Caki2 (cell line): ENCODE measurements around the gene CPNE4. TPM values are rescaled to one million over a fixed set of nuclear protein-coding genes. Genes with fewer than 3 reads are reported as not detected.
A peak's percentile ranks its signal among the peaks of the same experiment; 100 is the strongest.

Experiments used
- DNase-seq: peaks from one replicate; pipeline ENCODE4 v3.0.0-alpha.2; 2015; ENCODE audit warnings: low read depth
- in situ Hi-C: cut with HindIII; loops from 2 replicates; pipeline ENCODE4 v1.10.0; 2016; ENCODE audit warnings: low sequenced_read_pairs, low pct_unique_long_range_greater_than_20kb, mixed read lengths
- total RNA-seq: library from RNA; depleted of rRNA; stranded (reverse); fragments of >200 nt; shearing (Covaris generic); gene quantifications from 2 replicates; pipeline ENCODE4 v1.2.3, GENCODE V29; 2014; ENCODE audit warnings: low replicate concordance

Gene CPNE4
- total RNA-seq, 1 experiment from 2014 or later, result 0.27 TPM

GRCh38 chr3:131704098-131704497 lies 330.7 kb downstream of the CPNE4 start:
- in situ Hi-C loops, result no loop called here
- no peak for DNase-seq

GRCh38 chr3:131702146-131702545 lies 332.7 kb downstream of the CPNE4 start:
- in situ Hi-C loops, result no loop called here
- peak; percentile 8 for DNase-seq

GRCh38 chr3:131701153-131701770 lies 333.6 kb downstream of the CPNE4 start:
- DNase-seq, result no peak
- in situ Hi-C loops, result no loop called here

DNA sequence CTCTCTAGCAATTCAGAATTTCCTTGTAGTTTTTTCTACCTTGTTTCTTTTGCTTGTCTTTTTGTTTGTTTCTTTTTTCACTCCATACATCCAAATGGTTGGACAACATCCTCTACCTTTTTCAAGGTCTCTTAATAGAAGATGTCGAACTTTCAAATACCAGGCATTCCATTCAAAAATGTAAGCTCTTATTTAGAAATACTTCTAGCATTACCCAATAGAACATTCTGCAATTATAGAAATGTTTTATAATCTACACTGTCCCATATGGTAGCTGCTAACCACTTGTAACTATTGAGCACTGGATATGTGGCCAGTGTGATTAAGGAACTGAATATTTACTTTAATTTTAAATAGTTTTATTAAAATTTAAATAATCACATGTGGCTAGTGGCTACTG lies 335.8 kb downstream of the CPNE4 start:
- in situ Hi-C loops, result no loop called here
- no peak for DNase-seq

- DNase-seq, result no peak
- in situ Hi-C loops, result no loop called here
Measured at GRCh38 chr3:131694376-131694775, 340.4 kb downstream of the CPNE4 start.

GRCh38 chr3:131692356-131692755 lies 342.5 kb downstream of the CPNE4 start:
- no peak for DNase-seq
- in situ Hi-C loops, result no loop called here

DNA sequence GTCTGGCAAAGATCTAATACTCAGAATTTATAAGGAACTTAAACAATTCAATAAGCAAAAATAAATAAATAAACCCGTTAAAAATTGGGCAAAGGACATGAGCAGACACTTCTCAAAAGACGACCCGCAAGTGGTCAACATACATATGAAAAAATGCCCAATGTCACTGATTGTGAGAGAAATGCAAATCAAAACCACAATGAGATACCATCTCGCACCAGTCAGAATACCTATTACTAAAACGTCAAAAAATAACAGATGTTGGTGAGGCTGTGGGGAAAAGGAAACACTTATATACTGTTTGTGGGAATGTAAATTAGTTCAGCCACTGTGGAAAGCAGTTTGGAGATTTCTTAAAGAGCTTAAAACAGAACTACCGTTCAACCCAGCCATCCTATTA lies 344.0 kb downstream of the CPNE4 start:
- in situ Hi-C loops, result no loop called here
- DNase-seq, result no peak

DNA sequence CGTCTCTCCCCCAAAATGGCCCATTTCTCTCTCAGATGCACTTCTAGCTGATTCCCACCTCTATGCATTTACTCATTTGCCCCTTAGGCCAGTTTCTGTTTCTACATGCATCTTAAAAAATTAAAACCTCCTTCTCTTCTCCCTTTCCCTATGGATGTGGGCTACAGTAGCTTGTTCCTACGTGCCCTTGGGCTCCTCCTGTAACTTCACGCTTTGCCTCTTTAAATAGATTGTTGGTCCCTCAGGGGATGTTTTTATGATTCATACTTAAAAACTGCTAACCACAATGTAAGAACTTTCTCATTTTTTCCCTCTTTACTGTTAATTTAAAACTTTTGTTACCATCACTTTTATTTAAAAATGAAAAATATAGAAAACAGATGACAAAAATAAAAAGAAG lies 346.4 kb downstream of the CPNE4 start:
- in situ Hi-C loops, result no loop called here
- DNase-seq, result no peak

GRCh38 chr3:131669600-131669999 lies 365.2 kb downstream of the CPNE4 start:
- in situ Hi-C loops, result no loop called here
- DNase-seq, result no peak

DNA sequence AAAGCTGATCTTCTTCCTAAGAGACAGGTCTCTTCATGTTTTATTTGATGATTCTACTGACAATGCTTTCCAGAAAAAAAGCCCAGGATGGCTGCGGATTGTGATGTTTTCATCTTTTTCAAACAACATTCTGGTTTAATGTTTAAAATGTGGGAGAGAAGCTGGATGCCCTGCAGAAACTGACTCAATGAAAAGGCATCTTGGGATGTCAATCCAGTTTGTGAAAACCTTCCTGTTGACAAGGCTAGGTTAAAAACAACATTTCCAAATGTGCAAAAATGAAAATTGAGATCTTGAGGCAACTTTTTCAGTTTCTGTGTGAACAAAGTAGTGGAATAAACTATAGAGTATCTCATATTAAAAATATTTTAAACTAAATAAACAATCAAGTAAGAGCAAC lies 376.0 kb downstream of the CPNE4 start:
- no peak for DNase-seq
- in situ Hi-C loops, result no loop called here

GRCh38 chr3:131658115-131658514 lies 376.7 kb downstream of the CPNE4 start:
- in situ Hi-C loops, result no loop called here
- DNase-seq, result no peak

GRCh38 chr3:131655070-131655690 lies 379.6 kb downstream of the CPNE4 start:
- no peak for DNase-seq
- in situ Hi-C loops, result no loop called here

- DNase-seq, result no peak
- in situ Hi-C loops, result no loop called here
Measured at GRCh38 chr3:131645638-131646037, 389.2 kb downstream of the CPNE4 start.

DNA sequence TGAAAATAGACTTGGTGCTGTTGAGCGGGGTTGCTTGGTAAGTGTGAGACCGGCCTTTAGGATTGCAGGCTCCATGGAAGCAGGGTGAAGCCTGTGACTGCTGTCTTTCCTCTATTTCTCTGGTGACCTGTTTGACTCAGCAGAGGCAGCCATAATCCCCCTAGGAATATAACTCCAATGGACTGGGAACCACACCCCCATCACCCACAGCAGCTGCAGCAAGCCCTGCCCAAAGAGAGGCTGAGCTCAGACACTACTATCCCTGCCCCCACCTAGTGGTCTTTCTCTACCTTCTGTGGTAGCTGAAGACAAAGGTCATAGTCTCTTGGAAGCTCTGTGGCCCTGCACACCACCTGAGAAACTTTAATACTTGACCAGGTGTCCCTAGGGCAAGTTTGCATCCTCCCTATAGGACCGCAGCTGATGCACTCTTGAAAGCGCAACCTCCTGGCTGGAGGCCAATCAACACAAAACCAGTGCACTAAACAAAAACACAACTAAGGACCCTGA lies 398.5 kb downstream of the CPNE4 start:
- DNase-seq, result no peak
- in situ Hi-C loops, result no loop called here

DNA sequence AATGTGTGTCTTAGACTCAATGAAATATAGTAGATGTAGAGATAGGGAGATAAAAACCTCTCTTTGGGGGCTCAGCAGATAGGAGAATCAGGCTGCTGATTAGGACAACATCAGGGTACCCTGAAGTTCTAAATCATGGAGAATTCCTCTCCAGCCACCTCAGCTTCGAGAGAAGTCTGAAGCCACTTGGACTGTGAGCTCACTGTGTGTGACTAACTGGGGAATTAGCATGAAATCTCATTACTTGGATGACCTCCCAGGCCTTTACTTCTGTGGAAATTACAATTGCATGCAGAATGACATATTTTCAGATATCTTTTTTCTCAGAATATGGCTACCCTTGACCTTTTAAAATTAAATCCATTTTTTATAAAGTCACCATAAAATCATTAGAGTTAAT lies 404.0 kb downstream of the CPNE4 start:
- in situ Hi-C loops, result no loop called here
- no peak for DNase-seq

DNA sequence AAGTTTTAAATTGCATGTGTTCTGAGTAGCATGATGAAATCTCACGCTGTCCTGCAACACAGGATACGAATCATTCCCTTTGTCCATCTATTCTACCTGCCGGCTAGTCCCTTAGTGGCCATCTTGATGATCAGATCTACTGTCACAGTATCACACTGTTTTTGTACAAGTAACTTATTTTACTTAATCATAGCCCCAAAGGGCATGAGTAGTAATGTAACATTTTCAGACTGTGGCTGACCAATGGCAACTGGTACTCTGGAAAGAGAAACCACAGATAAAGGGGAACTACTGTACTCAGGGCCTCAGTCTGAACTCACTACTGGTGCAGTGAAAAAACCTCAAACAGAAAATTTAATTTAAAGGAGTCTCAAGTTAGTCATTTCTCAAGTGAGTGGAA lies 404.7 kb downstream of the CPNE4 start:
- DNase-seq, result no peak
- in situ Hi-C loops, result no loop called here

DNA sequence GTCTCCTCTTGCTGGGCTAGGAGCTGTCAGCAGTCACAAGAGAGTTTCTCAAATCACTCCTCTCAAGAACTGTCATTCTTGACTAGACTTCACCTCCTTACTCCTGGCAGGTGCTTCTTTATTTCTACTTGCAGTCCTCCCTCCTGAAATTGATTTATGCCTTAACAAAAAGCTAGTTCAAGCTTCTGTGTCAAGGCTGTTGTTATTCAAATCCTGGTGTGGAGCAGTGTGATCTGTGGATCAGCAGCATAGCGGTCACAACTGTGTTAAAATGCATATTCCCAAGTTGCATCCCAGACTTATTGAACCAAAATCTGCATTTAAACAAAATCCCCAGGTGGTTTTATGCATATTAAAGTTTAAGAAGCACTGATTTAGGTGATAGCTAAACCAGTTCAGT lies 411.4 kb downstream of the CPNE4 start:
- in situ Hi-C loops, result no loop called here
- DNase-seq, result no peak

- DNase-seq, result no peak
- in situ Hi-C loops, result no loop called here
Measured at GRCh38 chr3:131622726-131623125, 412.1 kb downstream of the CPNE4 start.

- in situ Hi-C loops, result no loop called here
- no peak for DNase-seq
Measured at GRCh38 chr3:131620977-131621376, 413.8 kb downstream of the CPNE4 start.

DNA sequence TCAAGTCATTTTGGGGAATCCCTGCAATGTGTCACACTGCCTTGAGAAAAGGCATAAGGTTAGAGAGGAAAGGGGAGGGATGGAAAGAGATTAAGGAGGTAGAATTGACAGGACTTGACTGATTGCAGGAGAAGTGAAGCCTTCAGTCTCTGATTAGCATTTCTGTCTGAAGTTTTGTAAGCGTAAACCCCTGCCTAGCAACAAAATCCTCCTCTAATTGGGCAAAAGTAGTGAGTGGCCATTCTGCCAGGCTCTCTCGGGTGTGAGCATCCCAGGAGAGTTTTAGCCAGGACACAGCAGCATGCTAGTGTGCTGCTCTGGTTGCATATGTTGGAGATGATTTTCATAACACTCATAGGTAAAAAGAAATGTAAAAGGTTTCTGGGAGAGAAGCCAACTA lies 415.0 kb downstream of the CPNE4 start:
- in situ Hi-C loops, result no loop called here

More for the DNA sequence above, 415.0 kb downstream of the CPNE4 start:
- DNase-seq, result no peak
